Measurements from ENCODE around the gene EEIG2. TPM values are rescaled to one million over a fixed set of nuclear protein-coding genes. Genes with fewer than 3 reads are reported as not detected.
A peak's percentile ranks its signal among the peaks of the same experiment; 100 is the strongest.

EEIG2 gene
- total RNA-seq, 4 donors from 2014 or later: 1.3 to 55.4 (median 13.1) TPM

GRCh38 chr1:108583757-108584427 is 24.0 kb downstream of the EEIG2 start:
- Histone ChIP-seq H3K27ac (no peak overlapping the region), H3K27me3 (no peaks in the 10 kb centered on the region), H3K9me3 (peaks cover 0 to 5% of the 10 kb centered on the region in 2 donors), H3K4me1 (no peaks in the 10 kb centered on the region), H3K4me3 (no peak overlapping the region), H3K36me3 (no peaks in the 10 kb centered on the region)
- DNase-seq: no peak
- no peak for TF ChIP-seq CTCF (IDR thresholded peaks at IDR 0.05)
- no peak for TF ChIP-seq POLR2A (IDR thresholded peaks at IDR 0.05)
- intact Hi-C loops (cut with DNase I; ENCODE audit: low total_unique reads): no loop called here

- DNase-seq: no peak
- H3K4me3 ChIP-seq: no peak overlapping the region
- no peaks in the 10 kb centered on the region for H3K4me1 ChIP-seq
- peaks cover 0 to 5% of the 10 kb centered on the region in 2 donors for H3K9me3 ChIP-seq
- TF ChIP-seq CTCF (IDR thresholded peaks at IDR 0.05): no peak
- no peak for TF ChIP-seq POLR2A (IDR thresholded peaks at IDR 0.05)
- H3K27ac ChIP-seq: no peak overlapping the region
- intact Hi-C loops (cut with DNase I; ENCODE audit: low total_unique reads): no loop called here
- no peaks in the 10 kb centered on the region for H3K36me3 ChIP-seq
- H3K27me3 ChIP-seq: no peaks in the 10 kb centered on the region
These were observed 24.5 kb downstream of the EEIG2 start for GRCh38 chr1:108584428-108584856.

GRCh38 chr1:108585313-108585712 is 25.4 kb downstream of the EEIG2 start:
- intact Hi-C loops (cut with DNase I; ENCODE audit: low total_unique reads): no loop called here
- Histone ChIP-seq H3K36me3 (no peaks in the 10 kb centered on the region), H3K4me3 (no peak overlapping the region), H3K9me3 (peaks cover 0 to 5% of the 10 kb centered on the region in 2 donors), H3K27me3 (no peaks in the 10 kb centered on the region), H3K4me1 (no peaks in the 10 kb centered on the region), H3K27ac (no peak overlapping the region)
- TF ChIP-seq CTCF (IDR thresholded peaks at IDR 0.05) (no peak), POLR2A (IDR thresholded peaks at IDR 0.05) (no peak)
- no peak for DNase-seq

GRCh38 chr1:108590441-108590840 is 30.5 kb downstream of the EEIG2 start:
- H3K9me3 ChIP-seq: no peaks in the 10 kb centered on the region
- TF ChIP-seq CTCF (IDR thresholded peaks at IDR 0.05) (no peak), POLR2A (IDR thresholded peaks at IDR 0.05) (no peak)
- H3K4me3 ChIP-seq: no peak overlapping the region
- no peaks in the 10 kb centered on the region for H3K36me3 ChIP-seq
- intact Hi-C loops (cut with DNase I; ENCODE audit: low total_unique reads): no loop called here
- peak overlapping the region; percentile 31 to 65 for H3K27ac ChIP-seq
- H3K27me3 ChIP-seq: no peaks in the 10 kb centered on the region
- DNase-seq: peak in 1 of 2 donors; percentile 47
- peaks cover 0 to 5% of the 10 kb centered on the region in 2 donors for H3K4me1 ChIP-seq

- Histone ChIP-seq H3K27me3 (no peaks in the 10 kb centered on the region), H3K36me3 (no peaks in the 10 kb centered on the region), H3K4me3 (no peak overlapping the region), H3K27ac (peak overlapping the region; percentile 31 to 65), H3K4me1 (peaks cover 0 to 5% of the 10 kb centered on the region in 2 donors), H3K9me3 (no peaks in the 10 kb centered on the region)
- intact Hi-C loops (cut with DNase I; ENCODE audit: low total_unique reads): no loop called here
- TF ChIP-seq POLR2A (IDR thresholded peaks at IDR 0.05): no peak
- no peak for TF ChIP-seq CTCF (IDR thresholded peaks at IDR 0.05)
- DNase-seq: peak in 1 of 2 donors; percentile 22
These were observed 31.1 kb downstream of the EEIG2 start for GRCh38 chr1:108590957-108591356.

Measured in uterus (tissue), 4 donors.